Myocyte (in vitro differentiated cells): ENCODE measurements around the gene GUCY2D. TPM values are rescaled to one million over a fixed set of nuclear protein-coding genes. Genes with fewer than 3 reads are reported as not detected.
"Not testable (repeated sequence)": the region's sequence is repeated elsewhere in the genome, so short reads cannot be mapped to it uniquely, and the experiment has no call there.

ENCODE experiments used
- DNase-seq: peaks from one replicate; pipeline ENCODE4 v3.0.0-alpha.2; 2012; ENCODE audit warnings: low read depth
- total RNA-seq: library from RNA; depleted of rRNA; stranded (reverse); fragments of >200 nt; gene quantifications from 2 replicates; pipeline ENCODE4 v1.2.3, GENCODE V29; 2014

GUCY2D gene
- total RNA-seq, 1 donor from 2014 or later, result not detected

GRCh38 chr17:8041249-8041928, 39.0 kb downstream of the GUCY2D start:
- peak; percentile 69 for DNase-seq

GRCh38 chr17:8041979-8042378, 39.6 kb downstream of the GUCY2D start:
- DNase-seq, result no peak

GRCh38 chr17:8044819-8045810, 42.7 kb downstream of the GUCY2D start:
- DNase-seq, result no peak

DNA sequence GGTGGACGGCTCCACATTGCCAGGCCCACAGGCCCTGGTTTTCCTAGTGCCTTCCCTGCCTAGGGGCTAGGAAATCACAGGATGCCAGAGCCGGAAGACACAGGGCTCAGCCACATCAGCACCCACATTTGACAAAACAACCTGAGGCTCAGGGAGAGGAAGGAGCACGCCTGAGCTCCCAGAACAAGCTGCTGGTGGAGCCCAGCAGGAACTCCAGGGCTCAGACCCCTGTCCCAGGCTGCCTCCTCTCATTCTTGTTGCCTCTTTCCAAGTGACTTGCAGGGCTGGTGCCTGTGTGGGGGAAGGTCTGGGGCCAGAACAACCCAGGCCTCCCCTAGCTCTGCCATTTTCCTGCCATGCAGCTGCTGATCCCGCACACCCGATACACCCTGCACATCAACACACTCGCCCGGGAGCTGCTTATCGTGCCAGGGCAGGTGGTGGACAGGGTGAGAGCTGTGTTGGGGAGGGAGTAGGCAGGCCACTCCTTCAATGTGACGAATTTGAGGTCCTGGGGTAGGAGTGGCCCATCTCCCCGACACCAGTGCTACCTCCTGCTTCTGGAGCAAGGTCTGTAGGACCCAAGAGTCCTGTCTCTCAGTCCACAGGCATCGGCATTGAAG, 44.0 kb downstream of the GUCY2D start:
- DNase-seq, result no peak

- no peak for DNase-seq
These were observed 44.7 kb downstream of the GUCY2D start for GRCh38 chr17:8046929-8047768.

GRCh38 chr17:8047769-8048110, 45.3 kb downstream of the GUCY2D start:
- DNase-seq, result no peak

DNA sequence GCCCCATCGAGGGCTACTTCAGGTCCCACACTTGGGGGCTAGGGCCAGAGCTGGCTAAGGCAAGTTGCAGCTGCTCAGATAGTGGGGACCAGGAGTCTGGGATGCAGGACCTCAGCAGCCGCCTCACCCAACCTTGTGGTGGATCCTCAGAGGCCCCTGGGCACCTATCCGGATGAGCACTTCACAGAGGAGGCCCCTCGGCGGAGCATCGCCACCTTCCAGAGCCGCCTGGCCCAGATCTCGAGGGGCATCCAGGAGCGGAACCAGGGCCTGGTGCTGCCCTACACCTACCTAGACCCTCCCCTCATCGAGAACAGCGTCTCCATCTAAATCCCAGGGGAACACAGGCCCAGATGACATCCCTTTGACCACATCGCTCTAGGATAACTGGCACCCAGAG, 45.8 kb downstream of the GUCY2D start:
- DNase-seq, result no peak

DNA sequence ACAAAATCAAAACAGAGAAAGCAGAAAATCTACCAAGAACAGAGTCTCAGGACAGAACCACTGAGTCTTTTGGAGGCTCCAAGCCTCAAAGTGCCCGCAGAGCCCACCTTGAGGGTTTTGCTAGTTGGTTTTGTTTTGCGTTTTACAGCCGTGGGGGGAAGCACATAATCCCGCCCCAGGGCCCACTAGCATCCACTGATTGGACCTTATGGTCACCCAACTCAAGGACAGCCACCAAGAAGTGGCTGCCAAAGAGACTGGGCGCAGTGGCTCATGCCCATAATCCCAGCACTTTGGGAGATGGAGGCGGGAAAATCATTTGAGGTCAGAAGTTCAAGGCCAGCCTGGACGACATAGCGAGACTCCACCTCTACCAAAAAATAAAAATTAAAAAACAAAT, 46.3 kb downstream of the GUCY2D start:
- DNase-seq, result no peak

DNA sequence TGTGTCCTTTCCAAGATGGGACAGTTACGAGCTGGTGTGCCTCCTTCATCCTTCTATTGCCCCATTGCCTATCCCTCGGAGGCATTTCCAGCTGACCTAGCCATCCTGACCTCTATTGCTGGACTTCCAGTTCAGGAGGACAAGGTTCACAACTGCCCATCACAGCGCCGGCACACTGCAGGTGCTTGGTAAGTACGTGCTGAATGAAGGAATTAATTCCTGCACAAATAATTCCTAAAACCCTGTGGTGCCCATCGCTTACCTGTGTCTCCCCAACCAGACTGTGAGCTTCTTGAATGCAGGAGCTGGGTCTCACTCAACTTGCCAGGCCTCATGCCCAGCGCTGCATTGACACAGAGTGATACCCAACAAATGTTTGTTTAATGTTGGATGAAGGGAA, 49.4 kb downstream of the GUCY2D start:
- DNase-seq, result no peak

- DNase-seq, result no peak
These were observed 50.1 kb downstream of the GUCY2D start for GRCh38 chr17:8052256-8053252.

GRCh38 chr17:8053600-8053999, 51.2 kb downstream of the GUCY2D start:
- DNase-seq, result no peak

DNA sequence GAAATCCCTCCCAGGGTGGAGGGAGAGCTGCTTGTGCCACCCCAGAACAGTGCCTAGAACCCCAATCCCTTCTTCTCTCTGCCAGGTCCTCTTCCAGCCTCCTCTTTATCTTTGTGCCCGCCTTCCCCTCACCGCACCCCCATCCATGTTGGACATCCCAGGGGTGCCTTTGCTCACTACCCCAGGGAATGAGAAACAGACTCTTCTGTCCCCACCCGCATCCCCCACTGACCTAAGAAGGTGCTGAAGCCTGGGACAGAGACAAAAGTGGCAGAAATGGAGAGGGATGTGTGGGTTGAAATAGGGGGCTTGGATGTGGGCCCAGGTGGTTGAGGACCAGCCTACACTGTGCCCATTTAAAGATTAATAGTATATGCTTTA, 53.4 kb downstream of the GUCY2D start:
- no peak for DNase-seq

- DNase-seq, result peak; percentile 70
These were observed 54.0 kb downstream of the GUCY2D start for GRCh38 chr17:8056232-8056975.

GRCh38 chr17:8056976-8057625, 54.7 kb downstream of the GUCY2D start:
- DNase-seq, result no peak

DNA sequence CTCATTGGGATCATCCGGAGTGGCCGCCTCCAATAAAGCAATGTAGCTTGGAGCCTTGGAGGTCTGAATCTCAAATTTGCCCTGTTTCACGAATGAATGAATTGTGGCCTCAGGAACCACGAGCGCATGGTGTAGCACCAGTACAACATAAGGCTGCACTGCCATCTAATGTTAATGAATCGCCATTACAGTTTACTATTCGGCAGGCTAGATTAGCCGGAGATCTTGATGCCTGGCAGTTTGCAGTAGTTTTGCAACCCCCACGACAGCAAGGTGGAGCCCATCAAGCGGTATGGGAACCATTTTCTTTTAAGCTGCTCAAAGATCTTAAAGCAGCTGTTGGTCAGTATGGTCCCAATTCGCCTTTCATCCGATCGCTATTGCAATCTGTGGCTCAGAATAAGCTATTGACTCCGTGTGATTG, 55.3 kb downstream of the GUCY2D start:
- DNase-seq, result peak; percentile 79

DNA sequence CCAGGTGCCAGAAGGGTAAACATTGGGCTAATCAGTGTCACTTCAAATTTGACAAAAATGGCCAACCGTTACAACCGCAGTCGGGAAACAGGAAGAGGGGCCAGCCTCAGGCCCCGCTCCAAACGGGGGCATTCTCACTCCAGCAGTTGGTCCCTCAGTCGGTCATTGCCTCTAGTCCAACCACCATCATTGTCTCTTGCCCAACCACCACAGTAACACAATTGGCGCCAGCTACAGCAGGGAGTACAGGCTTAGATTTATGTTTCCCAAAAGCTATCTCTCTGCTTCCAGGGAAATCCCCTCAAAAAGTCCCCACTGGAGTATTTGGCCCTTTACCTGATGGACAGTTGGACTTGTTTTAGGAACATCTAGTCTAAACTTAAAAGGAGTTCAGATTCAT, 56.7 kb downstream of the GUCY2D start:
- no peak for DNase-seq

GRCh38 chr17:8060274-8060673, 57.9 kb downstream of the GUCY2D start:
- peak; percentile 85 for DNase-seq

DNA sequence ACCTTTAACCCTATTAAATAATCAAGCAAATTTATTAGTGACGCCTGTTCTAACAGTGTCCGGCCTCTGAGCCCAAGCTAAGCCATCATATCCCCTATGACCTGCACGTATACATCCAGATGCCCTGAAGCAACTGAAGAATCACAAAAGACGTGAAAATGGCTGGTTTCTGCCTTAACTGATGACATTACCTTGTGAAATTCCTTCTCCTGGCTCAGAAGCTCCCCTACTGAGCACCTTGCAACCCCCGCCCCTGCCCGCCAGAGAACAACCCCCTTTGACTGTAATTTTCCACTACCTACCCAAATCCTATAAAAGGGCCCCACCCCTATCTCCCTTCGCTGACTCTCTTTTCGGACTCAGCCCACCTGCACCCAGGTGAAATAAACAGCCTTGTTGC, 59.4 kb downstream of the GUCY2D start:
- not testable (repeated sequence) for DNase-seq

DNA sequence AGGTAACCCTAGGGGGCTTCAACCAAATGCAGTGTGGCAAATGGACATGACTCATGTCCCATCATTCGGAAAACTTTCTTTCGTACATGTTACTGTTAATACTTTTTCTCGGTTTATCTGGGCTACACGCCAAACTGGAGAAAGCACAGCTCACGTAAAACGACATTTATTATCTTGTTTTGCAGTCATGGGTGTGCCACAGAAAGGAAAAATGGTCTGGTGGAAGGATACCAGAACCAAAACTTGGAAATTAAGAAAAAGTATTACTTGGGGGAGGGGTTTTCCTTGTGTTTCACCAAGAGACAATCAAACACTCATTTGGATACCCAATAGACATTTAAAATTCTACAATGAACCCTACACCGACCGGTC, 60.0 kb downstream of the GUCY2D start:
- no peak for DNase-seq
